Stromal cell of bone marrow (primary cell): ENCODE data around the gene FHAD1.
A peak's percentile ranks its signal among the peaks of the same experiment; 100 is the strongest.
"Not testable (repeated sequence)": the region's sequence is repeated elsewhere in the genome, so short reads cannot be mapped to it uniquely, and the experiment has no call there.

Experiments used
- DNase-seq: peaks from one replicate; pipeline ENCODE4 v3.0.0-alpha.2; 2012; ENCODE audit warnings: low read depth

FHAD1 gene

GRCh38 chr1:15276691-15277446 lies 29.8 kb downstream of the FHAD1 start:
- DNase-seq, result no peak

GRCh38 chr1:15277447-15277838 lies 30.4 kb downstream of the FHAD1 start:
- no peak for DNase-seq

GRCh38 chr1:15277933-15278332 lies 30.9 kb downstream of the FHAD1 start:
- DNase-seq, result no peak

- no peak for DNase-seq
Observed at GRCh38 chr1:15279576-15280230, 32.7 kb downstream of the FHAD1 start.

GRCh38 chr1:15280416-15280815 lies 33.4 kb downstream of the FHAD1 start:
- DNase-seq, result no peak

GRCh38 chr1:15282038-15282437 lies 35.0 kb downstream of the FHAD1 start:
- DNase-seq, result no peak

GRCh38 chr1:15282810-15283474 lies 35.9 kb downstream of the FHAD1 start:
- DNase-seq, result no peak

GRCh38 chr1:15283526-15283925 lies 36.5 kb downstream of the FHAD1 start:
- peak; percentile 7 for DNase-seq

- no peak for DNase-seq
Observed at GRCh38 chr1:15286452-15286851, 39.4 kb downstream of the FHAD1 start.

GRCh38 chr1:15287035-15287979 lies 40.3 kb downstream of the FHAD1 start:
- DNase-seq, result no peak

- no peak for DNase-seq
Observed at GRCh38 chr1:15288173-15288926, 41.3 kb downstream of the FHAD1 start.

GRCh38 chr1:15289251-15289651 lies 42.2 kb downstream of the FHAD1 start:
- DNase-seq, result no peak

GRCh38 chr1:15290382-15290781 lies 43.4 kb downstream of the FHAD1 start:
- DNase-seq, result no peak

- DNase-seq, result no peak
Observed at GRCh38 chr1:15295696-15296095, 48.7 kb downstream of the FHAD1 start.

GRCh38 chr1:15296585-15297321 lies 49.7 kb downstream of the FHAD1 start:
- no peak for DNase-seq

- DNase-seq, result not testable (repeated sequence)
Observed at GRCh38 chr1:15297975-15298374, 51.0 kb downstream of the FHAD1 start.

- no peak for DNase-seq
Observed at GRCh38 chr1:15299179-15299578, 52.2 kb downstream of the FHAD1 start.

GRCh38 chr1:15299806-15300205 lies 52.8 kb downstream of the FHAD1 start:
- no peak for DNase-seq

GRCh38 chr1:15303935-15304334 lies 56.9 kb downstream of the FHAD1 start:
- no peak for DNase-seq

GRCh38 chr1:15304708-15305467 lies 57.9 kb downstream of the FHAD1 start:
- DNase-seq, result no peak
